Karpas-422 (cell line): ENCODE results near the gene MET. TPM values are rescaled to one million over a fixed set of nuclear protein-coding genes. Genes with fewer than 3 reads are reported as not detected.

Source experiments
- DNase-seq: peaks from one replicate; pipeline ENCODE4 v3.0.0-alpha.2; 2015
- H2AFZ ChIP-seq: fragments of 200-600 bp; sonication (generic); 2 replicates; pipeline ENCODE4 v1.6.1; 2014; ENCODE audit warnings: antibody characterized with exemption, low read length, mixed read lengths
- H3K27ac ChIP-seq: fragments of 200-600 bp; sonication (generic); 2 replicates; pipeline ENCODE4 v1.5.1; 2014; ENCODE audit warnings: mild to moderate bottlenecking, low read length, moderate library complexity
- H3K27me3 ChIP-seq: fragments of 200-600 bp; sonication (generic); 2 replicates; pipeline ENCODE4 v1.6.1; 2014; ENCODE audit warnings: low read length, mixed read lengths
- H3K36me3 ChIP-seq: fragments of 200-600 bp; sonication (generic); 2 replicates; pipeline ENCODE4 v1.6.1; 2014; ENCODE audit warnings: low read length, mixed read lengths; ENCODE audit not compliant: insufficient read depth
- H3K4me1 ChIP-seq: fragments of 200-600 bp; sonication (generic); 2 replicates; pipeline ENCODE4 v1.6.1; 2014; ENCODE audit warnings: mild to moderate bottlenecking, low read length, mixed read lengths
- H3K4me2 ChIP-seq: fragments of 200-600 bp; sonication (generic); 2 replicates; pipeline ENCODE4 v1.6.1; 2014; ENCODE audit warnings: low read length, low read depth, mild to moderate bottlenecking; ENCODE audit not compliant: poor library complexity, severe bottlenecking
- H3K4me3 ChIP-seq: fragments of 200-600 bp; sonication (generic); 2 replicates; pipeline ENCODE4 v1.5.1; 2014; ENCODE audit warnings: mild to moderate bottlenecking, antibody characterized with exemption, low read length, mixed read lengths
- H3K79me2 ChIP-seq: fragments of 200-600 bp; sonication (generic); 2 replicates; pipeline ENCODE4 v1.6.1; 2014; ENCODE audit warnings: mild to moderate bottlenecking, low read length, mixed read lengths
- H3K9ac ChIP-seq: fragments of 200-600 bp; sonication (generic); 2 replicates; pipeline ENCODE4 v1.6.0; 2014; ENCODE audit warnings: low read length
- H3K9me2 ChIP-seq: fragments of 200-600 bp; sonication (generic), shearing (Covaris generic); replicated peaks from 2 replicates; pipeline ENCODE4 v1.6.0; 2014; ENCODE audit warnings: mild to moderate bottlenecking, low read length, moderate library complexity; ENCODE audit not compliant: insufficient read depth
- H3K9me3 ChIP-seq: fragments of 300-700, 200-600 bp; sonication (generic); 2 replicates; pipeline ENCODE4 v1.6.1; 2014; ENCODE audit warnings: low read length, mixed read lengths
- H4K20me1 ChIP-seq: fragments of 200-600 bp; sonication (generic); 2 replicates; pipeline ENCODE4 v1.6.1; 2014; ENCODE audit warnings: mild to moderate bottlenecking, antibody characterized with exemption, low read length, low read depth; ENCODE audit not compliant: insufficient read depth
- total RNA-seq: library from RNA; depleted of rRNA; stranded (reverse); fragments of >200 nt; shearing (Covaris generic); gene quantifications from 2 replicates; pipeline ENCODE4 v1.2.3, GENCODE V29; 2014; ENCODE audit warnings: low replicate concordance; rRNA removed

The MET gene
- total RNA-seq: 118 and 158 TPM in 2 replicates

DNA sequence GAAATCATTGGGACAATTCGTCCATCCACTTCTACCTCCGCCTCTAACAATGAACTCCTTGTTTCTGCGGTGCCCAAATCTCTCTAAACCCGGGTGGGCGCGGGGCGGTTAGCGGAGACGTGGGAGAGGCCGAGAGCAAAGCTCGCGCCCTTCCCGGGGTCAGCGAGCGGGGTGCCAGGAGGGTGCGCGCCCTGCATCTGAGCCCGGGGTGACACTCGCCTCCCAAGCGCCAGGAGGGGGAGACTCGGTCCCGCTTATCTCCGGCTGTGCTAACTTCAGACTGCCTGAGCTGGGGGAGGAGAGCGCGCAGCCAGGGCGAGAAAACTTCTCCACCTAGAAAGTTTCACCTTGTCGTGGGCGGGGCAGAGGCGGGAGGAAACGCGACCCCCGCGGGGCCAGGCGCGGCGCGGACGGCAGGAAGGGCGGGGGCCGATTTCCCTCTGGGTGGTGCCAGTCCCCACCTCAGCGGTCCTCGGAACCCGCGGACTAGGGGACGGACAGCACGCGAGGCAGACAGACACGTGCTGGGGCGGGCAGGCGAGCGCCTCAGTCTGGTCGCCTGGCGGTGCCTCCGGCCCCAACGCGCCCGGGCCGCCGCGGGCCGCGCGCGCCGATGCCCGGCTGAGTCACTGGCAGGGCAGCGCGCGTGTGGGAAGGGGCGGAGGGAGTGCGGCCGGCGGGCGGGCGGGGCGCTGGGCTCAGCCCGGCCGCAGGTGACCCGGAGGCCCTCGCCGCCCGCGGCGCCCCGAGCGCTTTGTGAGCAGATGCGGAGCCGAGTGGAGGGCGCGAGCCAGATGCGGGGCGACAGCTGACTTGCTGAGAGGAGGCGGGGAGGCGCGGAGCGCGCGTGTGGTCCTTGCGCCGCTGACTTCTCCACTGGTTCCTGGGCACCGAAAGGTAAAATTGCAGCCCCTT is at the start of gene MET:
TSS of gene MET (plus strand) at position 516 of the 915 bp plus-strand sequence. CDS start 26,889 bp downstream, outside the sequence.
- H3K4me1 ChIP-seq: peaks cover 40% of the 10 kb centered on the region
- peak within 1 kb of the TSS; percentile 70 for H3K4me3 ChIP-seq
- peak within 1 kb of the TSS; percentile 85 for H3K4me2 ChIP-seq
- no peaks in the 10 kb centered on the region for H3K27me3 ChIP-seq
- no peaks in the 10 kb centered on the region for H3K9me3 ChIP-seq
- peaks cover 55% of the 10 kb centered on the region for H3K79me2 ChIP-seq
- no peaks in the 10 kb centered on the region for H3K9me2 ChIP-seq
- peak within 1 kb of the TSS; percentile 92 for H3K27ac ChIP-seq
- H2AFZ ChIP-seq: peak within 1 kb of the TSS; percentile 94
- peak within 1 kb of the TSS; percentile 97 for H3K9ac ChIP-seq
- H3K36me3 ChIP-seq: peaks cover 4% of the 10 kb centered on the region; the same call in 1 of the 2 replicates
- H4K20me1 ChIP-seq: peaks cover 5% of the 10 kb centered on the region
- peak; percentile 97 for DNase-seq

DNA sequence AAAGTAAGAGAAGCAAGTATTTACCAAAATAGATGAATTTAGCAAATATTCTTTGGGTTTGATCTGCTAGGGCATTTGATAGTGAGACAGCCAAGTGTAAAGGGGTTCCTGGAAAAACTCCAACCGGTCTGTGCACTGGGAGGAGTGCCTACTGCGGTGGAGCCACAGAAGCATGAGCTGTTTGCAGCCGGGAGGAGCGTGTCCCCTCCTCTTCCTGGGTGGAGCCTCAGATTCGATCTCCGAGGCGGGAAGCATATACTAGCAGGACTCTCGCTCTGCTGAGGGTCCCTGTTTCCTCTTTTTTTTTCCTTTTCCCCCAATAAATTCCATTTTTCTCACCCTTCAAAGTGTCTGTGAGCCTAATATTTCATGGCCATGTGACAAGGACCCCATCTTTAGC is 45.1 kb upstream of the MET start:
- no peak for DNase-seq
- Histone ChIP-seq H3K27me3 (no peaks in the 10 kb centered on the region), H2AFZ (no peak overlapping the region), H3K27ac (no peak overlapping the region), H3K9me2 (no peaks in the 10 kb centered on the region), H3K9ac (no peak overlapping the region), H3K36me3 (no peaks in the 10 kb centered on the region), H3K4me3 (no peak overlapping the region), H3K4me2 (no peak overlapping the region), H3K79me2 (no peaks in the 10 kb centered on the region), H4K20me1 (no peaks in the 10 kb centered on the region), H3K4me1 (peaks cover 11% of the 10 kb centered on the region), H3K9me3 (no peaks in the 10 kb centered on the region)

DNA sequence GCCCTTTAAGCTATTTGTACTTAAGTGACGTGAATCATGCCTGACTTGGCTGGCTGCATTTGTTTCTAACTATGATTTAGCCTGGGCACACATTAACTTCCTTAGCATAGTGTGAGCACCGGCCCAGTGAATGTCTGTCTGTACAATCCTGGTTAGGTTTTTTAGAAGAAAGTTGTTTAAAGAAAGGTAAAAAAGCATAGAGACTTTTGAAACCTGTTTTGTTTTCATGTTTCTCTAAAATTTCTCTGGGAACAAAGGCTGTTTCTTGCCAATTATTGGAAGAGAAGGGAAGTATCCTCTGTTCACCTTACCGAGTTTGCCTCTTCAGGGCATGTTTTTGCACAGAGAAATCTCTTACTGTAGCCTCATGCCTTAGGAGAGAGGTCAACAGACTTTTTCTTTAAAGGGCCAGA is 42.9 kb upstream of the MET start:
- Histone ChIP-seq H3K9ac (no peak overlapping the region), H3K27ac (no peak overlapping the region), H3K9me3 (no peaks in the 10 kb centered on the region), H2AFZ (no peak overlapping the region), H4K20me1 (no peaks in the 10 kb centered on the region), H3K79me2 (no peaks in the 10 kb centered on the region), H3K9me2 (no peaks in the 10 kb centered on the region), H3K4me2 (no peak overlapping the region), H3K36me3 (no peaks in the 10 kb centered on the region), H3K4me3 (no peak overlapping the region), H3K27me3 (no peaks in the 10 kb centered on the region), H3K4me1 (peaks cover 17% of the 10 kb centered on the region)
- no peak for DNase-seq

DNA sequence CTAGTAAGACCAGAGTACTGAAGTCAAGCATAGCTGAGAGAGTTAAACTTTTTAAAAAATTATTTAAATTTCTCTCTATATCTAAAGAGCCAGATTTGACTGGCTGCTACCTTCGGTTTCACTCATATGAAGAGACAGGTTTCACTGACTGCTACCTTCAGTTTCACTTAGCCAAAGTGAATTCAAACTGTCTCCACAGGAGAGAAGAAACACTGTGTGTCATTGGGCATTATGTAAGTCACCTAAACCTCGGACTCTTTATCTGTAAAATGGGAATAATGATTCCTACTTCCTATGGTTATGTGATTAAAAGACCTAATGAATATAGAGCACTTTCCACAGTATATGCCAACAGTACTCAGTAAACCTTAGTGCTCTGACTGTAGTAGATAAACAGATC is 41.6 kb upstream of the MET start:
- no peaks in the 10 kb centered on the region for H3K9me2 ChIP-seq
- H3K9ac ChIP-seq: no peak overlapping the region
- no peaks in the 10 kb centered on the region for H3K9me3 ChIP-seq
- no peaks in the 10 kb centered on the region for H4K20me1 ChIP-seq
- no peaks in the 10 kb centered on the region for H3K36me3 ChIP-seq
- no peaks in the 10 kb centered on the region for H3K27me3 ChIP-seq
- no peak overlapping the region for H3K27ac ChIP-seq
- no peaks in the 10 kb centered on the region for H3K79me2 ChIP-seq
- H3K4me2 ChIP-seq: peak overlapping the region; percentile 23
- peaks cover 17% of the 10 kb centered on the region for H3K4me1 ChIP-seq
- no peak for DNase-seq
- no peak overlapping the region; the same call in 1 of the 2 replicates for H3K4me3 ChIP-seq
- no peak overlapping the region for H2AFZ ChIP-seq

DNA sequence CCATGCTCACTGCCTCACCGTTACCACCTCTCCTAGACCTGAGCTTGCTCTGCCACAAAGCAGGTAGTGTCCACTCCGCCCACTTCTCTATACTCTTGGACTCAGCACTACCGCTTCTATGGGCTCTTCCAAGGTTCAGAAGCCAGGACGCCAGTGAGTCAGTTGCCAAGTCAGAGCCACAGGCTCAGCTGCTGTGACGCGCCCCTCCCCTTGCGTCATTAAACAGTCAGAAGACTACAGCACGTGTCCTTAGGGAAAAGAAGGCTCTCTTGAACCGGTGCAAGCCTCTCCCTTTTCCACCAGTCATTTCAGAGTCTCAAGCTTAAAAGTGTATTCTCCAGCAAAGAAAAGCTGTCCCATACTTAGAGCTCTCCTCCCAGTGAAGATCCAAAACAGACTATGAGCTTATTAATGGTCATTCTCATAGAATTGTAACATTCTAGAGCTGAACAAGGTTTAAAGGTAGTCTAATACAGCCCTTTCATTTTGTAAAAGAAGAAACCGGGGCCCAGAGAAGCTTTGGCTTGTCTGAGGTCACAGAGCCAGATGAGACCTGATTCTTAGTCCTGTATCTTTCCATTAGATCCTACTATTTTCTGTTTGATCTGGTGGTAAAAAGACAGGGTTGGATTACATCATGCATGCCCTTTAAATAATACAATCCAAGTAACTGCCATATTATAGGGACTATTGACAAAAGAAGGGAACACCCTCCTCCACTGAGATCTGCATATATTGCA is 40.9 kb upstream of the MET start:
- peak; percentile 47 for DNase-seq
- Histone ChIP-seq H3K36me3 (no peaks in the 10 kb centered on the region), H3K9me2 (no peaks in the 10 kb centered on the region), H3K4me3 (no peak overlapping the region; the same call in 1 of the 2 replicates), H3K4me1 (peaks cover 17% of the 10 kb centered on the region), H3K9ac (no peak overlapping the region), H3K27me3 (no peaks in the 10 kb centered on the region), H3K79me2 (no peaks in the 10 kb centered on the region), H3K27ac (no peak overlapping the region), H4K20me1 (no peaks in the 10 kb centered on the region), H3K9me3 (no peaks in the 10 kb centered on the region), H3K4me2 (peak overlapping the region; percentile 23), H2AFZ (no peak overlapping the region)

DNA sequence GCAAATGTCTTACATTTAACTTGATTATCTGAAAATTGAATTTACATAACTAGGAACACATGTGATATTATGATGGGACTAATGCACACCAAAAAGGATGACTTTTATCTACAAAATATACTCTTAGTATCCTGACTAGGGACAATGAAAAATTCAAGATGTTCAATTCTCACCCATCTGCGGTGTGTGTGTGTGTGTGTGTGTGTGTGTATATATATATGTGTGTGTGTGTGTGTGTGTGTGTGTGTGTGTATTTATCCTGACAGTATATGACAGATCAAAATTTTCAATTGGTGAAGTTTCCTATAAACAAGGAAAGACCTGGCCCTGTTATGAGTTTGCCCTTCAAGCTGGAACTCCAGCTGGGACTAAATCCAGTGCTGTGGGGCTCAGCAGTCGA is 40.3 kb upstream of the MET start:
- Histone ChIP-seq H3K9ac (no peak overlapping the region), H3K4me3 (no peak overlapping the region), H3K27me3 (no peaks in the 10 kb centered on the region), H3K4me1 (peaks cover 17% of the 10 kb centered on the region), H3K4me2 (no peak overlapping the region), H3K9me2 (no peaks in the 10 kb centered on the region), H3K79me2 (no peaks in the 10 kb centered on the region), H3K36me3 (no peaks in the 10 kb centered on the region), H3K27ac (no peak overlapping the region), H2AFZ (no peak overlapping the region), H3K9me3 (no peaks in the 10 kb centered on the region), H4K20me1 (no peaks in the 10 kb centered on the region)
- DNase-seq: no peak

DNA sequence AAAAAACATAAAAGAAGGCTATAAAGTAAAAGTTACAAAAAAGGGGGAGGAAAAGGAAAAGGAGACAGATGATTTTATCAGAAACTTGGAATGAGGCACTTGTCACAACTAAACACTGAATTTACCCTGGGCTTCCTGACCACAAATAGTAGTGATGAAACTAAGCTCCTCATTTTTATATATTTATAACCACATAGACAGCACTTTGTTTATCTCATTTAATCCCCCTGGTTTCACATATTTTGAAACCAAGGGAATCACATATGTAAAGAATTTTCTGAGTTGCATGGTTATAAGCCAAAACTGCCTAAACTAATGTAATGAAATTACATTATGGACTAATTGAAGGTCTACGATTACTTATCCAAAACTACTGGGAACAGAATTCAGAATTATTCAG is 39.6 kb upstream of the MET start:
- Histone ChIP-seq H3K36me3 (no peaks in the 10 kb centered on the region), H3K9me3 (no peaks in the 10 kb centered on the region), H3K4me3 (no peak overlapping the region), H3K9me2 (no peaks in the 10 kb centered on the region), H3K79me2 (no peaks in the 10 kb centered on the region), H2AFZ (no peak overlapping the region), H4K20me1 (no peaks in the 10 kb centered on the region), H3K4me2 (no peak overlapping the region), H3K4me1 (peaks cover 17% of the 10 kb centered on the region), H3K27ac (no peak overlapping the region), H3K27me3 (no peaks in the 10 kb centered on the region), H3K9ac (no peak overlapping the region)
- no peak for DNase-seq
